Gastrocnemius medialis (tissue), 4 donors: Measurements from ENCODE around the gene NHLRC4. TPM values are rescaled to one million over a fixed set of nuclear protein-coding genes. Genes with fewer than 3 reads are reported as not detected.

Source experiments
- ATAC-seq, 2 donors: fragments of 150-250 bp; one replicate each; pipeline ENCODE4 v1.9.1; 2016
- DNase-seq, 2 donors: peaks; one replicate each; pipeline ENCODE4 v3.0.0-alpha.2; 2019
- H3K27ac ChIP-seq, 4 donors: fragments of 200-600 bp; sonication (generic); 1 replicate in 1 of 4; 2 replicates in 3 of 4; pipeline ENCODE4 v1.5.1; 2016 to 2018; ENCODE audit warnings: mild to moderate bottlenecking in 2 of 4, moderate library complexity in 1 of 4
- H3K27me3 ChIP-seq, 3 donors: fragments of 200-600 bp; sonication (generic) in 2 of 3; 1 replicate in 1 of 3; 2 replicates in 2 of 3; pipeline versions ENCODE4 v1.5.1 to v1.6.0; 2016 to 2019; ENCODE audit warnings: mild to moderate bottlenecking in 1 of 3, moderate library complexity in 1 of 3
- H3K36me3 ChIP-seq, 2 donors: fragments of 200-600 bp; sonication (generic) in 1 of 2; one replicate each; pipeline ENCODE4 v1.5.1; 2017 to 2018
- H3K4me1 ChIP-seq, 2 donors: fragments of 200-600 bp; sonication (generic) in 1 of 2; one replicate each; pipeline ENCODE4 v1.5.1; 2016 to 2017; ENCODE audit warnings: mild to moderate bottlenecking in 2 of 2
- H3K4me3 ChIP-seq, 4 donors: fragments of 200-600 bp; sonication (generic) in 3 of 4; 1 replicate in 1 of 4; 2 replicates in 3 of 4; pipeline ENCODE4 v1.5.1; 2016 to 2019; ENCODE audit warnings: mild to moderate bottlenecking in 2 of 4
- H3K9me3 ChIP-seq, 3 donors: fragments of 200-600 bp; sonication (generic) in 2 of 3; 1 replicate in 1 of 3; 2 replicates in 2 of 3; pipeline ENCODE4 v1.5.1; 2016 to 2019
- POLR2A ChIP-seq, 2 donors: fragments of 450-650 bp; IDR thresholded peaks; one replicate each; pipeline ENCODE4 v1.6.1; 2017; ENCODE audit warnings: antibody characterized with exemption in 2 of 2, mild to moderate bottlenecking in 2 of 2, moderate library complexity in 2 of 2
- in situ Hi-C, 4 donors: fragments of 200-750 bp; cut with MboI; loops; one replicate each; pipeline versions ENCODE4 v1.15.0 to v1.8.0; 2017; ENCODE audit warnings: low sequenced_read_pairs in 4 of 4
- intact Hi-C: fragments of 100-400 bp; cut with DNase I; formaldehyde crosslinking; loops from one replicate; pipeline ENCODE4 v1.15.1; 2023; ENCODE audit warnings: low total_unique reads
- total RNA-seq, 4 donors: library from RNA; depleted of rRNA; stranded (reverse); fragments of >200 nt; gene quantifications; one replicate each; pipeline versions ENCODE4 v1.1.0 to v1.2.3, GENCODE V29; 2016
- TF ChIP-seq, protein P1 (sequence below), 5 experiments: fragments of 450-650 bp in 3 of 5; fragments of 200-600 bp in 2 of 5; sonication (generic) in 2 of 5; IDR thresholded peaks in 4 of 5; conservative IDR thresholded peaks in 1 of 5; 1 replicate in 4 of 5; 2 replicates in 1 of 5; pipeline ENCODE4 v1.5.1; 2016 to 2019; ENCODE audit warnings: antibody characterized with exemption in 5 of 5, mild to moderate bottlenecking in 3 of 5, moderate library complexity in 3 of 5

Gene NHLRC4
- total RNA-seq, 4 donors from 2014 or later, result 0.42 to 0.56 (median 0.48) TPM

DNA sequence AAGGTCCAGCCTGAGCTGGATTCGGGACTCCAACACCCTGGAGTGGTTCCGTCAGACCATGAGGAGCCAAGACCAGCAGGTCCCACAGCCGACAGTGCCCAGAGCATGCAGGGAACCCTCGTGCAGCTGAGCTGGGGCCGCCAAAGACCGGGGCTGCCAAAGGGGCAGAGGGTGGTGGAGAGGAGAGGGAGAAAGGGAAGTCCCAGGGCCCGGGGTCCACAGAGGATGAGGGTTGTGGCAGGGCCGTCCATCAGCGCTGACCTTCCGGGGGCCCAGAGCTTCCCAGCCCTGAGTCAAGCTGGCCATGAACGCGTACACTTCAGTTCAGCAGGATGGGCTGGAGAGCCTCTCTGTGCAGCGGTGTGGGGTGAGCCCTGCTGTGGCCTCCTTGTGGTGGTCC, 46.0 kb upstream of the NHLRC4 start:
- H3K27me3 ChIP-seq, result no peaks in the 10 kb centered on the region
- no peak overlapping the region for H3K27ac ChIP-seq
- H3K36me3 ChIP-seq, result peaks cover 0 to 34% of the 10 kb centered on the region in 2 donors
- peaks cover 5 to 20% of the 10 kb centered on the region in 2 donors for H3K4me1 ChIP-seq
- no peak overlapping the region for H3K4me3 ChIP-seq
- no peak for ATAC-seq
- in situ Hi-C loops, result no loop called here
- no peak for TF ChIP-seq POLR2A (IDR thresholded peaks at IDR 0.05)
- TF ChIP-seq, protein P1, sequence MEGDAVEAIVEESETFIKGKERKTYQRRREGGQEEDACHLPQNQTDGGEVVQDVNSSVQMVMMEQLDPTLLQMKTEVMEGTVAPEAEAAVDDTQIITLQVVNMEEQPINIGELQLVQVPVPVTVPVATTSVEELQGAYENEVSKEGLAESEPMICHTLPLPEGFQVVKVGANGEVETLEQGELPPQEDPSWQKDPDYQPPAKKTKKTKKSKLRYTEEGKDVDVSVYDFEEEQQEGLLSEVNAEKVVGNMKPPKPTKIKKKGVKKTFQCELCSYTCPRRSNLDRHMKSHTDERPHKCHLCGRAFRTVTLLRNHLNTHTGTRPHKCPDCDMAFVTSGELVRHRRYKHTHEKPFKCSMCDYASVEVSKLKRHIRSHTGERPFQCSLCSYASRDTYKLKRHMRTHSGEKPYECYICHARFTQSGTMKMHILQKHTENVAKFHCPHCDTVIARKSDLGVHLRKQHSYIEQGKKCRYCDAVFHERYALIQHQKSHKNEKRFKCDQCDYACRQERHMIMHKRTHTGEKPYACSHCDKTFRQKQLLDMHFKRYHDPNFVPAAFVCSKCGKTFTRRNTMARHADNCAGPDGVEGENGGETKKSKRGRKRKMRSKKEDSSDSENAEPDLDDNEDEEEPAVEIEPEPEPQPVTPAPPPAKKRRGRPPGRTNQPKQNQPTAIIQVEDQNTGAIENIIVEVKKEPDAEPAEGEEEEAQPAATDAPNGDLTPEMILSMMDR (IDR thresholded peaks at IDR 0.05 in 4 of 5, conservative IDR thresholded peaks at IDR 0.05 in 1 of 5), result no peak
- H3K9me3 ChIP-seq, result no peaks in the 10 kb centered on the region
- intact Hi-C loops, result no loop called here
- DNase-seq, result no peak

DNA sequence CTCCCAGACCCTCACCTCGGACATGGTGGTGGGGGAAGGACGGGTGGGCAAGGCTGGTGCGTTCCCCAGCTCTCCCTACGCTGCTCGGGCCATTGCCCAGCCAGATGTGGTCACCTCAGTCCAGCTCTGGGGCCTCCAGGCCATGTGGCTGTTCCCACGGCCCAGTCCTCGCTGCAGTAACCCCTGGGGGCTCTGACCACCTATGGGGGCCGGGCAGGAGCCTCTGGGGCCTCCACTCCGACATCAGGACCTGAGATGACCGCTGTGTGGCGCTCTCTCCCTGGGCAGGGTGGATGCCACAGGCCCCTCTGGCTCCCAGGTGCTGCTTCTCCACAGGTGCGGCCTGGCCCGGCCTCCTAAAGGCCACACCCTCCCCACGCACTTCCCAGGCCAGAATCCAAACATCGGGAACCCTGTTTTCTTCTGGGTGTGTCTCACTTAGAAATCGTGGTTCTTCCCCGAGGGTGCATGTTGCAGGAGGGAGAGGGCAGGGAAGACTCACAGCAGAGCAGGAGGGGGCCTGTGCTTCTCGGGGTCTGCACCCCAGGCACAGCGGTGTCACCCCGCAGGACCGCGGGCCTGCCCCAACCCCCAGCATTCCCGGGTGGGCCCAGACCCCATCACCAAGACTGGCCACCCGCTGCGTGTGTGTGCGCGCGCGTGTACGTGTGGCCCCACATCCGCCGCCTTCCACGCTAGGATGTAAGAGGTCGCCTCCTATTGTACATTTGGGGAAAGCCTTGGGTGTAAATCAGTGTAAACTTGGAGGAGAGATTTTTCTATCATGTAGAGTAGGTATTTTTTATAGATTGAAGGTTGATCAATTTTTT, 45.2 kb upstream of the NHLRC4 start:
- H3K27ac ChIP-seq, result no peak overlapping the region
- peaks cover 13 to 27% of the 10 kb centered on the region in 2 donors for H3K4me1 ChIP-seq
- peaks cover 0 to 27% of the 10 kb centered on the region in 2 donors for H3K36me3 ChIP-seq
- DNase-seq (no peak), ATAC-seq (no peak)
- TF ChIP-seq POLR2A (IDR thresholded peaks at IDR 0.05), result no peak
- TF ChIP-seq, protein P1 (IDR thresholded peaks at IDR 0.05 in 4 of 5, conservative IDR thresholded peaks at IDR 0.05 in 1 of 5), result no peak
- no peak overlapping the region for H3K4me3 ChIP-seq
- in situ Hi-C loops, result no loop called here
- intact Hi-C loops, result no loop called here
- H3K9me3 ChIP-seq, result no peaks in the 10 kb centered on the region
- no peaks in the 10 kb centered on the region for H3K27me3 ChIP-seq

DNA sequence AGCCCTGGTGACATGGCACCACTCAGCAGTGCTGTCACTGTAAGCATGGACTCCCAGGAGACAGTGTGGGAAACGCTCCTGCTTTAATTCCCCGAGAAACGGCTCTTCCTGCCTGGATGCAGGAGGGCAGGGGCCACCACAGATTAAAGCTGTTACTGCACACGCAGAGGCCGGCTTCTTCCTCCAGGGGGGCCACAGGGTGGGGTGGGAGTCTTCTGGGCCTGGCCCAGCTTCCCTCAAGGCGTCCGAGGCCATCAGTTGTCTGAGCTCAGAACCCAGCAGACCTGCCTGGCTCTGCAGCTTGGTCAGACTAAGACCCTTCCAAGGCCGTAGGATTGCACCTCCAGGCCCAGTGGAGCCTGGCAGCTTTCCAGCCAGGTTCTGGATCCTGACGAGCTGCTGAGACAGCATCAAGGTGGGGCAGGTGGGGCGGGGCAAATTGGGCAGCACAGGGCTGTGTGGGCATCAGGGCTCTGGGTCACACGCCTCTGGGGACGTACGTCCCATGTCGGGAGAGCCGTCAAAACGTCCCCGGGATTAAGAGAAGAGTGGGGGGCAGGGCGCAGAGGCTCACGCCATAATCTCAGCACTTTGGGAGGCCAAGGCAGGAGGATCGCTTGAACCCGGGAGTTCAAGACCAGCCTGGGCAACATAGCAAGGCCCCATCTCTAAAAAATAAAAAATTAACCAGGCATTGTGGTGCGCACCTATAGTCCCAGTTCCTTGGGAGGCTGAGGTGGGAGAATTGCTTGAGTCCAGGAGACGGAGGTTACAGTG, 44.3 kb upstream of the NHLRC4 start:
- ATAC-seq, result no peak
- H3K27me3 ChIP-seq, result no peaks in the 10 kb centered on the region
- intact Hi-C loops (no loop called here), in situ Hi-C loops (no loop called here)
- DNase-seq, result no peak
- TF ChIP-seq, protein P1 (IDR thresholded peaks at IDR 0.05 in 4 of 5, conservative IDR thresholded peaks at IDR 0.05 in 1 of 5), result no peak
- no peak for TF ChIP-seq POLR2A (IDR thresholded peaks at IDR 0.05)
- H3K36me3 ChIP-seq, result peaks cover 0 to 18% of the 10 kb centered on the region in 2 donors
- no peak overlapping the region for H3K4me3 ChIP-seq
- H3K9me3 ChIP-seq, result no peaks in the 10 kb centered on the region
- no peak overlapping the region for H3K27ac ChIP-seq
- H3K4me1 ChIP-seq, result peaks cover 15 to 29% of the 10 kb centered on the region in 2 donors

DNA sequence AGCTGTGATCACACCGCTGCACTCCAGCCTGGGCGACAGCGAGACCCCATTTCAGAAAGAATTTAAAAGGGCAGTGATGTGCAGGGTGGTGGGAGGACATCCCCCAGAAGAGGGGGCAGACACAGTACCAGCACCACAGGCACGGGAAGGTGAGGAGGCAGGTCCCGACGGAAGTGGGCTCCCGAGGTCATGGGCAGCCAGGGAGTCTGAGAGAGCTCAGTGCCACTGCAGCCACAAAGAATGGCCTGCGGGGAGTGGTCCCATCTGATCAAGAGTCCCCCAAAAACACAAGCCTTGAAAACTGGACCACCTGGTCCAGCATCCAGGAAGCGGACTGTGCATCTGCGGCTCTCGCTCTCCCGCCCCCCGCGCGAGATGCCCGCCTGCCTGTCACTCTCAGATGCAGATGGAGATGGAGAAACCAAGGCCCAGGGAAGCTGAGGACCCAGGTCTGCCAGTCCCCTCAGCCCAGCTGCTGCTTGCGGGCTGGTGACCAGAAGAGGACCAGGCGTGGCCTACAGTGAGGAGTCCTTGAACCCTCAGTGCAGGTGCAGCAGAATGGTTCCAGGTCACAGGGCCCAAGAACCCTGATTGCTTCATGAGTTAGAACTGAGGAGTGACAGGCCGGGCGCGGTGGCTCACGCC, 43.6 kb upstream of the NHLRC4 start:
- no peak overlapping the region for H3K4me3 ChIP-seq
- TF ChIP-seq, protein P1 (IDR thresholded peaks at IDR 0.05 in 4 of 5, conservative IDR thresholded peaks at IDR 0.05 in 1 of 5), result no peak
- TF ChIP-seq POLR2A (IDR thresholded peaks at IDR 0.05), result no peak
- in situ Hi-C loops (no loop called here), intact Hi-C loops (no loop called here)
- peaks cover 0 to 15% of the 10 kb centered on the region in 2 donors for H3K36me3 ChIP-seq
- peaks cover 15 to 29% of the 10 kb centered on the region in 2 donors for H3K4me1 ChIP-seq
- H3K27me3 ChIP-seq, result no peaks in the 10 kb centered on the region
- DNase-seq (no peak), ATAC-seq (no peak)
- H3K9me3 ChIP-seq, result no peaks in the 10 kb centered on the region
- H3K27ac ChIP-seq, result no peak overlapping the region
